ENCODE results near the gene SLC22A14. TPM values are rescaled to one million over a fixed set of nuclear protein-coding genes. Genes with fewer than 3 reads are reported as not detected.

The SLC22A14 gene
- total RNA-seq, 1 experiment from 2014 or later, result not detected

DNA sequence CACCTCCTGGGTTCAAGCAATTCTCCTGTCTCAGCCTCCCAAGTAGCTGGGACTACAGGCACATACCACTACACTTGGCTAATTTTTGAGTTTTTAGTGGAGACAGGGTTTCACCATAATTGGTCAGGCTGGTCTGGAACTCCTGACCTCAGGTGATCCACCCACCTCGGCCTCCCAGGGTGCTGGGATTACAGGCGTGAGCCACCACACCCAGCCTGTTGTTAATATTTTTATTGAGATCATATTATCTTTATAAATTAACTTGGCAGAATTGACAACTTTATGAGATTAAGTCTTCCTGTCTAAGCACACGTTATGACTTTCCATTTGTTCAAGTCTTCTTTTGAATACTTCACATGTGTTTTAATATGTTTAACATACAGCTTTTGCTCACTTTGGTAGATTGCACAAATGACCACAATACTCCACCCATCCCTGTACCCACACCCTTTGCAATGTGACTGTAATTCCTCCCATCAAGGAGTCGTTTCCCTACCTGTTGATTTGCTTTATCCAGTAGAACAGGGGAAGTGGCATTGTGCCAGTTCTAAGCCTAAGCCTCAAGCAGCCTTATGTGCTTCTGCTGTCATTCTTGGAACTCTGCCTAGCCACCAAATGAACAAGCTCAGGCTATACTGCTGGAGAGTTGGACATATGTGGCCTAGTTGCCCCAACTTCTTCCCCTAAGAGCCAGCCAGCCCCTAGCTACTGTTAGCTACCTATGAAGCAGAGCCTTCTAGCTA is 72.7 kb downstream of the SLC22A14 start:
- DNase-seq (ENCODE audit: low read depth, low spot score), result no peak
- in situ Hi-C loops (cut with HindIII; ENCODE audit: low pct_unique_long_range_greater_than_20kb, low sequenced_read_pairs), result no loop called here

GRCh38 chr3:38359038-38359437 is 76.9 kb downstream of the SLC22A14 start:
- DNase-seq (ENCODE audit: low read depth, low spot score), result no peak
- in situ Hi-C loops (cut with HindIII; ENCODE audit: low pct_unique_long_range_greater_than_20kb, low sequenced_read_pairs), result no loop called here

DNA sequence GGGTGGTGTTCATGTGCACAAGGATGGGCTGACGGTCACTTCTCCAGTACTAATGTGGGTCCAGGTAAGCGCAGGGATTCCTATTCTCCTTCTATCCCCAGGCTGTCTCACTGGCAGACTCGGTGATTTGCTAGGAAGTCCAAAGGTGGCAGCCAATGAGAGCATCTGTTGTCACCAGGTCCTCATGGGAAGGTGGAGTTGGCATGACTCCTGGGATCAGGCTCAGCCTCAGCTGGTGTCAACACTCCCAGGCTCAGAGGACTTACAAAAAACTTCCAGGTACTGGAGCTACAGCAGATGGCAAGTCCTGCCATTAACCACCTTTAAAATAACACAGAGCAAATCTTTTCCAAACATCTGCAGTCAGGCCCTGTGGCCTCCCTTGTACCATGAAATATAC is 78.3 kb downstream of the SLC22A14 start:
- in situ Hi-C loops (cut with HindIII; ENCODE audit: low pct_unique_long_range_greater_than_20kb, low sequenced_read_pairs), result no loop called here
- DNase-seq (ENCODE audit: low read depth, low spot score), result no peak

GRCh38 chr3:38361496-38361895 is 79.4 kb downstream of the SLC22A14 start:
- in situ Hi-C loops (cut with HindIII; ENCODE audit: low pct_unique_long_range_greater_than_20kb, low sequenced_read_pairs), result no loop called here

DNA sequence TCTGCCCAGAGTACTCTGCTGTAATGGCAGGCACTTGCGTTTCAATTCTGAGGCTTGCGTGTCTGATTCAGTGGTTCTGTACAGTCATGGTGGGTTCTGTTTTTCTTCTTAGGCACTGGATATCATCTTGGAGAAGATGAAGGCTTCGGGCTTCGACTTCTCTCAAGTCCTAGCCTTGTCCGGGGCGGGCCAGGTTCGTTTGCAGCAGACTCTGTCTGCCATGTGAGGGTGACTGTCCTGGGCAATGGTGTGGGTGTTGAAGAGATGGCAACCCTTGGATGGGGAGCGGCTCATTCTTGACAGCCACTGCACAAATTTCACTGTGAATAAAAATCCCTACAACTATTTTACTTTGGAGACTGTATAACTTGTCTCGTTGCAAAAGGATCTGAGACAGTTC is 80.7 kb downstream of the SLC22A14 start:
- in situ Hi-C loops (cut with HindIII; ENCODE audit: low pct_unique_long_range_greater_than_20kb, low sequenced_read_pairs), result no loop called here
- no peak for DNase-seq (ENCODE audit: low read depth, low spot score)

More at GRCh38 chr3:38361496-38361895, 79.4 kb downstream of the SLC22A14 start:
- DNase-seq (ENCODE audit: low read depth, low spot score), result no peak

- DNase-seq (ENCODE audit: low read depth, low spot score), result no peak
- in situ Hi-C loops (cut with HindIII; ENCODE audit: low pct_unique_long_range_greater_than_20kb, low sequenced_read_pairs), result no loop called here
Observed at GRCh38 chr3:38364721-38365400, 82.8 kb downstream of the SLC22A14 start.

DNA sequence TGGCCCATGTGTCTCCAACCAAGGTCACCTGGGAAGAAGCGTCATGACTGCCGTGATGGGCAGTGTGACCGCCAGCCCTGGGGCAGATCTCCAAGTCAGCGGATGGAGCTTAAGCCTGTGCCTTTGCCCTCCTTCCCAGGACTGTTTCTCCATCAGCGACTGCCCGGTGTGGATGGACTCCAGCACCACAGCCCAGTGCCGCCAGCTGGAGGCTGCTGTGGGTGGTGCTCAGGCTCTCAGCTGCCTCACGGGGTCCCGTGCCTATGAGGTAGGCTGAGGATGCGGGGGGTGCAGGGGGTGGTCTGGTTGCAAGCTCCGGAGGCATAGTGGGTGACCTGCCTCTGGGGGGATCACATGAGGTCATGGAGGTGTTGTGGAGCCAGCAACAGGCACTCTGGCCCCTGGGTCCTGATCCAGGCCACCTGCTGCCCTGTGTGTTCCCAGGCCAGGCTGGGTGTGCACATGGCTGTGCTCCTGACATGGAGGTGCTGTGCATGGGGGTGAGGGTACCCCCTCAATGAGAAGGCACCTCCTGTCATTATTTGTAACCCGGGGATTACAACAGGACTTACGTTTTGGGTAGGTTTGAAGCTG is 83.5 kb downstream of the SLC22A14 start:
- in situ Hi-C loops (cut with HindIII; ENCODE audit: low pct_unique_long_range_greater_than_20kb, low sequenced_read_pairs), result no loop called here
- no peak for DNase-seq (ENCODE audit: low read depth, low spot score)

DNA sequence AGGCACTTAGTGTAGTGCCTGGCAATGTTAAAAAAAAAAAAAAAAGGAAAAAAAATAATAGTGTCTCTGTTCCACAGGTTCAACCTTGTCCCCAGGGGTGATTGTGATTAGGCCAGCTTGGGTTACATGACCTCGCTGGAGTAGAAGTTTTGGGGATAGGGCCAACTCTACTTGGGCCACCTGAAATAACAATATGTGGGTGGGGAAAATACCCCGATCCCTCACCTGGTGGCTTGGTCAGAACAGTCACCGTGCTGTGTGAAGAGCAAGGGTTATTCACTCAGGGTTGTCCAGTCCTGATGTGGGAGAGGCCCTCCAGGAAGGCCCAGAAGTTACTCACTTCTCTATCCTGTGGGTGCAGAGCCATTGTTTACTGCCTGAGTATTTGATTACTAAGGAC is 84.0 kb downstream of the SLC22A14 start:
- DNase-seq (ENCODE audit: low read depth, low spot score), result no peak
- in situ Hi-C loops (cut with HindIII; ENCODE audit: low pct_unique_long_range_greater_than_20kb, low sequenced_read_pairs), result no loop called here

DNA sequence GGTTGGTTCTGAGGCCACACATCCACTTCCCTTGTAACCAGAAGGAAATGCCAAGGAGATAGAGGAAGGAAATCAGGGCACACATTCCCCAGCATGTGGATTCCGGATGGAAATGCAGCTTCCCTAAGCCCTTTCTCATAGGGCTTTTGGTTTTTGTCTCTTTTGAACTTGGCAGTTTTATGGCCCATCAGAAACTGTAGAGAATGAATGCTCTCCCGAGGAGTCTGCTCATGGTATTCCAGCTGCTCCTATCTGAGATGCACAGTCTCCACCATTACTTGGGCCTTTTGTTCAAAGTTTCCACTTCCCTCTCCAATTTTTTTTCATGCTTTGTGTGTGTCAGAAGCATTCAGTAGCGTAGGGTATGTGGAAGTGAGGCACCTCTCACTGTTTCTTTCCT is 85.7 kb downstream of the SLC22A14 start:
- in situ Hi-C loops (cut with HindIII; ENCODE audit: low pct_unique_long_range_greater_than_20kb, low sequenced_read_pairs), result no loop called here
- no peak for DNase-seq (ENCODE audit: low read depth, low spot score)

Small RNA genes lying within 50 kb of the gene (small RNA-seq; reads per million reads assigned to genes)
- 0 reads per million in 2 experiments for gene RNU6-235P

Other genes with a start within 250 kb of the SLC22A14 start
- gene DLEC1, start 243.1 kb upstream of the SLC22A14 start, total RNA-seq (2014; rRNA removed; shearing (Covaris generic)), result not detected in 2 replicates
- 14.1 and 26.2 TPM in 2 replicates for gene ACAA1, start 145.2 kb upstream of the SLC22A14 start, total RNA-seq (2014; rRNA removed; shearing (Covaris generic))
- 0.98 and 1.8 TPM in 2 replicates for gene MYD88, start 143.6 kb upstream of the SLC22A14 start, total RNA-seq (2014; rRNA removed; shearing (Covaris generic))
- gene OXSR1, start 116.8 kb upstream of the SLC22A14 start, total RNA-seq (2014; rRNA removed; shearing (Covaris generic)), result 27.9 and 28.6 TPM in 2 replicates
- gene SLC22A13, start 16.5 kb upstream of the SLC22A14 start, total RNA-seq (2014; rRNA removed; shearing (Covaris generic)), result 0.34 TPM in 1 of 2 replicates, not detected in the other
- 14.0 and 18.1 TPM in 2 replicates for gene XYLB, start 64.5 kb downstream of the SLC22A14 start, total RNA-seq (2014; rRNA removed; shearing (Covaris generic))
- 7.6 and 8.3 TPM in 2 replicates for gene ACVR2B, start 171.6 kb downstream of the SLC22A14 start, total RNA-seq (2014; rRNA removed; shearing (Covaris generic))
- 4.8 and 6.1 TPM in 2 replicates for gene EXOG, start 214.0 kb downstream of the SLC22A14 start, total RNA-seq (2014; rRNA removed; shearing (Covaris generic))

Measured in SK-MEL-5 (cell line).